ENCODE results near the gene ZNF19. TPM values are rescaled to one million over a fixed set of nuclear protein-coding genes. Genes with fewer than 3 reads are reported as not detected.
A peak's percentile ranks its signal among the peaks of the same experiment; 100 is the strongest.
"Not testable (repeated sequence)": the region's sequence is repeated elsewhere in the genome, so short reads cannot be mapped to it uniquely, and the experiment has no call there.

The ZNF19 gene
- polyA plus RNA-seq (ENCODE audit: insufficient read length in 12 of 12) = 1 to 10 TPM in 10 of 12 donors, not detected in 2; 2.4 to 3.9 (median 2.6) TPM
- long read RNA-seq, donor 1, partial matches to known transcripts = 0 of 1 reads
- long read RNA-seq, donor 1, other reads (novel, unspliced or antisense) = 0 of 1 reads
- long read RNA-seq, donor 2, partial matches to known transcripts = 0 of 2 reads
- long read RNA-seq, donor 2, other reads (novel, unspliced or antisense) = 0 of 2 reads
- long read RNA-seq, donor 3 = 0 reads
- long read RNA-seq, donor 4 = 0 reads
- long read RNA-seq, donor 5, partial matches to known transcripts = 0 of 1 reads
- long read RNA-seq, donor 5, other reads (novel, unspliced or antisense) = 0 of 1 reads
- long read RNA-seq, donor 6 = 0 reads
- long read RNA-seq, donor 7 = 0 reads
- long read RNA-seq, donor 8 = 0 reads
- long read RNA-seq, donor 9, partial matches to known transcripts = 0 of 1 reads
- long read RNA-seq, donor 9, other reads (novel, unspliced or antisense) = 0 of 1 reads
- long read RNA-seq, donor 10 = 0 reads
- long read RNA-seq, donor 11 = 0 reads

- no peak for DNase-seq
These were observed at the start of gene ZNF19 for GRCh38 chr16:71489122-71489521. ZNF19 (minus strand) TSS chr16:71489324; CDS start chr16:71482114, 7,210 bp downstream.

GRCh38 chr16:71537643-71538042 lies 48.5 kb upstream of the ZNF19 start:
- no peak for DNase-seq

- no peak for DNase-seq
These were observed 47.8 kb upstream of the ZNF19 start for GRCh38 chr16:71536752-71537499.

- no peak for DNase-seq
These were observed 43.2 kb upstream of the ZNF19 start for GRCh38 chr16:71532366-71532765.

GRCh38 chr16:71528863-71529262 lies 39.7 kb upstream of the ZNF19 start:
- no peak for DNase-seq

GRCh38 chr16:71528257-71528656 lies 39.1 kb upstream of the ZNF19 start:
- DNase-seq = no peak

GRCh38 chr16:71526111-71526631 lies 37.0 kb upstream of the ZNF19 start, which contains the start of gene CHST4:
CHST4 (plus strand) TSS chr16:71526426; CDS start chr16:71536678, 10,252 bp downstream.
- no peak for DNase-seq

GRCh38 chr16:71524566-71525553 lies 35.7 kb upstream of the ZNF19 start:
- no peak for DNase-seq

- no peak for DNase-seq
These were observed 31.4 kb upstream of the ZNF19 start for GRCh38 chr16:71520550-71520949.

GRCh38 chr16:71515026-71515425 lies 25.9 kb upstream of the ZNF19 start:
- DNase-seq = no peak

- no peak for DNase-seq
These were observed 25.4 kb upstream of the ZNF19 start for GRCh38 chr16:71514476-71514875.

GRCh38 chr16:71513302-71513701 lies 24.2 kb upstream of the ZNF19 start:
- DNase-seq = no peak

GRCh38 chr16:71507061-71507460 lies 17.9 kb upstream of the ZNF19 start:
- no peak for DNase-seq

GRCh38 chr16:71504901-71505300 lies 15.8 kb upstream of the ZNF19 start:
- no peak for DNase-seq

GRCh38 chr16:71504051-71504450 lies 14.9 kb upstream of the ZNF19 start:
- DNase-seq = not testable (repeated sequence)

GRCh38 chr16:71501547-71501946 lies 12.4 kb upstream of the ZNF19 start:
- DNase-seq = no peak

- DNase-seq = no peak
These were observed 11.8 kb upstream of the ZNF19 start for GRCh38 chr16:71500964-71501363.

- DNase-seq = peak; percentile 36
These were observed 10.7 kb upstream of the ZNF19 start for GRCh38 chr16:71499775-71500364.

- no peak for DNase-seq
These were observed 8.9 kb upstream of the ZNF19 start for GRCh38 chr16:71498031-71498430.

GRCh38 chr16:71493213-71493612 lies 4.1 kb upstream of the ZNF19 start:
- DNase-seq = no peak

- no peak for DNase-seq
These were observed 3.7 kb upstream of the ZNF19 start for GRCh38 chr16:71492786-71493185.
